Chondrocyte (in vitro differentiated cells): Measurements from ENCODE around the gene ARHGAP24. TPM values are rescaled to one million over a fixed set of nuclear protein-coding genes. Genes with fewer than 3 reads are reported as not detected.

Experiments used
- DNase-seq: peaks from one replicate; pipeline ENCODE4 v3.0.0; 2021; ENCODE audit warnings: mixed read lengths, low spot score
- H3K27ac Mint-ChIP-seq: one replicate; pipeline ENCODE4 v1.8.0; 2021; ENCODE audit warnings: mild to moderate bottlenecking, moderate library complexity, mixed read lengths; ENCODE audit not compliant: unreplicated experiment
- H3K27me3 Mint-ChIP-seq: 2 replicates; pipeline ENCODE4 v1.8.0; 2021; ENCODE audit warnings: low read depth, mixed read lengths
- H3K36me3 Mint-ChIP-seq: 2 replicates; pipeline ENCODE4 v1.8.0; 2021; ENCODE audit warnings: low read depth, mixed read lengths
- H3K4me1 Mint-ChIP-seq: 2 replicates; pipeline ENCODE4 v1.8.0; 2021; ENCODE audit warnings: low read depth, mild to moderate bottlenecking, mixed read lengths
- H3K4me3 Mint-ChIP-seq: one replicate; pipeline ENCODE4 v1.8.0; 2021; ENCODE audit warnings: mild to moderate bottlenecking, moderate library complexity, mixed read lengths; ENCODE audit not compliant: unreplicated experiment
- H3K9me3 Mint-ChIP-seq: 2 replicates; pipeline ENCODE4 v1.8.0; 2021; ENCODE audit warnings: low read depth, mixed read lengths
- total RNA-seq: library from RNA; stranded (reverse); gene quantifications from 3 replicates; pipeline ENCODE4 v1.2.1, GENCODE V29; 2021
- TF ChIP-seq, protein P1 (sequence below): fragments of 200-600 bp; sonication (generic); IDR thresholded peaks from 2 replicates; pipeline ENCODE4 v1.5.0; 2021; ENCODE audit warnings: antibody characterized with exemption, mild to moderate bottlenecking, moderate library complexity

The ARHGAP24 gene
- total RNA-seq, 1 donor from 2014 or later = 22.0 TPM

- no peaks in the 10 kb centered on the region for H3K36me3 Mint-ChIP-seq
- no peak overlapping the region for H3K27ac Mint-ChIP-seq
- peaks cover 25% of the 10 kb centered on the region for H3K4me1 Mint-ChIP-seq
- TF ChIP-seq, protein P1, sequence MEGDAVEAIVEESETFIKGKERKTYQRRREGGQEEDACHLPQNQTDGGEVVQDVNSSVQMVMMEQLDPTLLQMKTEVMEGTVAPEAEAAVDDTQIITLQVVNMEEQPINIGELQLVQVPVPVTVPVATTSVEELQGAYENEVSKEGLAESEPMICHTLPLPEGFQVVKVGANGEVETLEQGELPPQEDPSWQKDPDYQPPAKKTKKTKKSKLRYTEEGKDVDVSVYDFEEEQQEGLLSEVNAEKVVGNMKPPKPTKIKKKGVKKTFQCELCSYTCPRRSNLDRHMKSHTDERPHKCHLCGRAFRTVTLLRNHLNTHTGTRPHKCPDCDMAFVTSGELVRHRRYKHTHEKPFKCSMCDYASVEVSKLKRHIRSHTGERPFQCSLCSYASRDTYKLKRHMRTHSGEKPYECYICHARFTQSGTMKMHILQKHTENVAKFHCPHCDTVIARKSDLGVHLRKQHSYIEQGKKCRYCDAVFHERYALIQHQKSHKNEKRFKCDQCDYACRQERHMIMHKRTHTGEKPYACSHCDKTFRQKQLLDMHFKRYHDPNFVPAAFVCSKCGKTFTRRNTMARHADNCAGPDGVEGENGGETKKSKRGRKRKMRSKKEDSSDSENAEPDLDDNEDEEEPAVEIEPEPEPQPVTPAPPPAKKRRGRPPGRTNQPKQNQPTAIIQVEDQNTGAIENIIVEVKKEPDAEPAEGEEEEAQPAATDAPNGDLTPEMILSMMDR = no peak
- H3K4me3 Mint-ChIP-seq = no peak overlapping the region
- no peaks in the 10 kb centered on the region for H3K27me3 Mint-ChIP-seq
- H3K9me3 Mint-ChIP-seq = no peaks in the 10 kb centered on the region
- no peak for DNase-seq
These were observed 250.8 kb downstream of the ARHGAP24 start for GRCh38 chr4:85725721-85726170.

- no peaks in the 10 kb centered on the region for H3K27me3 Mint-ChIP-seq
- no peak overlapping the region for H3K4me3 Mint-ChIP-seq
- H3K9me3 Mint-ChIP-seq = no peaks in the 10 kb centered on the region
- TF ChIP-seq, protein P1 = no peak
- no peak for DNase-seq
- H3K36me3 Mint-ChIP-seq = no peaks in the 10 kb centered on the region
- H3K27ac Mint-ChIP-seq = no peak overlapping the region
- peaks cover 22% of the 10 kb centered on the region for H3K4me1 Mint-ChIP-seq
These were observed 251.6 kb downstream of the ARHGAP24 start for GRCh38 chr4:85726555-85726954.

GRCh38 chr4:85728464-85728863 is 253.5 kb downstream of the ARHGAP24 start:
- Mint-ChIP-seq H3K36me3 (no peaks in the 10 kb centered on the region), H3K27me3 (no peaks in the 10 kb centered on the region), H3K27ac (no peak overlapping the region), H3K9me3 (no peaks in the 10 kb centered on the region), H3K4me3 (no peak overlapping the region), H3K4me1 (peaks cover 22% of the 10 kb centered on the region)
- TF ChIP-seq, protein P1 = no peak
- no peak for DNase-seq

DNA sequence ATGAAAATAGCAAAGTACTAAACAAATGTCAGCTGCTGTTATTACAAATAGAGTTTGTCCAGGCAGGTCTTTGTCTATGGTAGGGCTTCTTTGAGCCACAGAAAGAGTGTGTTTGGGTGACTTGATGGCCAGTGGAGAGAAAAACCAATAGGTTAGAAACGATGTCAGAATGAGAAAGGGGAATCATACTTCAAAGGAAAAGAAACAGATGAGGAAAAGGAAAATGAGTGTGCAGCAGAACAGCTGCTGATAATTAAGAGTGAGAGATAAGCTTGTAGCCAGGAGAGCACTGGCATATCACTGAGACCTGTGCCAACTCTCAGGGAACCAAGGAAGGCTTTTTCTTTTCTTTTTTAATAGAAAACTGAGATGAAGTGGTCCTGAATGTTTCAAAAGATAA is 257.2 kb downstream of the ARHGAP24 start:
- Mint-ChIP-seq H3K4me3 (no peak overlapping the region), H3K36me3 (no peaks in the 10 kb centered on the region), H3K4me1 (peaks cover 19% of the 10 kb centered on the region), H3K9me3 (no peaks in the 10 kb centered on the region), H3K27ac (no peak overlapping the region), H3K27me3 (no peaks in the 10 kb centered on the region)
- TF ChIP-seq, protein P1 = no peak
- no peak for DNase-seq

DNA sequence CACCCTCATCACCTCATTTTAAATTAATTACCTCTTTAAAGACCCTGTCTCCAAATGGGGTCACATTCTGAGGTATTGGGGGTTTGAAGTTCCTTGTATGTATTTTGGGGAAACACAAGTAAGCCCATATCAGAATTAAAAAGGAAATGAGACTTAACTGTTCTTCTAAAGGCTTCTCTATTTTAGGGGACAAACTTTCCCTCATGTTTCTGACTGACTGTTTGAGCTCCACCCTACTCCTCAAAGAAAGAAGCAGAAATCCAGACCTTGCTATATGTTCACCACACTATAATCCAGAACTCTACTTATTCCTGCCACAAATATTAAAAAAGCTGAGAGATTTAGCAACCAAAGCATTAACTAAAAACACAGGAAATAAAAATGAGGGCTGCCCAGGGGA is 258.8 kb downstream of the ARHGAP24 start:
- Mint-ChIP-seq H3K36me3 (no peaks in the 10 kb centered on the region), H3K9me3 (no peaks in the 10 kb centered on the region), H3K27me3 (no peaks in the 10 kb centered on the region), H3K4me1 (peaks cover 14% of the 10 kb centered on the region), H3K27ac (no peak overlapping the region), H3K4me3 (no peak overlapping the region)
- TF ChIP-seq, protein P1 = no peak
- DNase-seq = no peak
